DOHH2 (cell line): ENCODE measurements around the gene ARID1B.

ENCODE experiments used
- H3F3A ChIP-seq: fragments of 200-600 bp; sonication (generic), shearing (Covaris generic); 2 replicates; pipeline ENCODE4 v1.6.0; 2016; ENCODE audit warnings: antibody characterized with exemption, mild to moderate bottlenecking; ENCODE audit not compliant: control insufficient read depth, insufficient read depth
- H3K27ac ChIP-seq: fragments of 200-600 bp; sonication (generic); 2 replicates; pipeline ENCODE4 v1.5.1; 2014; ENCODE audit warnings: low read depth, mild to moderate bottlenecking, low read length, moderate library complexity
- H3K27me3 ChIP-seq: fragments of 200-600 bp; sonication (generic); 2 replicates; pipeline ENCODE4 v1.6.1; 2014; ENCODE audit warnings: mild to moderate bottlenecking, low read length, mixed read lengths; ENCODE audit not compliant: control insufficient read depth
- H3K36me3 ChIP-seq: fragments of 200-600 bp; sonication (generic); 2 replicates; pipeline ENCODE4 v1.6.1; 2014; ENCODE audit warnings: mild to moderate bottlenecking, low read length, moderate library complexity, mixed read lengths; ENCODE audit not compliant: control insufficient read depth
- H3K4me1 ChIP-seq: fragments of 200-600 bp; sonication (generic); 2 replicates; pipeline ENCODE4 v1.6.1; 2014; ENCODE audit warnings: mild to moderate bottlenecking, low read length, mixed read lengths; ENCODE audit not compliant: control insufficient read depth
- H3K4me2 ChIP-seq: fragments of 200-600 bp; sonication (generic); 2 replicates; pipeline ENCODE4 v1.6.0; 2014; ENCODE audit warnings: mild to moderate bottlenecking, low read length, moderate library complexity
- H3K4me3 ChIP-seq: fragments of 200-600 bp; sonication (generic); 2 replicates; pipeline ENCODE4 v1.5.1; 2014; ENCODE audit warnings: mild to moderate bottlenecking, low read length, mixed read lengths
- H3K79me2 ChIP-seq: fragments of 200-600 bp; sonication (generic); 2 replicates; pipeline ENCODE4 v1.6.1; 2014; ENCODE audit warnings: mild to moderate bottlenecking, low read length, mixed read lengths; ENCODE audit not compliant: control insufficient read depth
- H3K9me2 ChIP-seq: fragments of 200-600 bp; sonication (generic); replicated peaks from 2 replicates; pipeline ENCODE4 v1.6.1; 2014; ENCODE audit warnings: mild to moderate bottlenecking, low read length, mixed read lengths; ENCODE audit not compliant: control insufficient read depth
- H3K9me3 ChIP-seq: fragments of 200-600 bp; sonication (generic); 2 replicates; pipeline ENCODE4 v1.6.1; 2014; ENCODE audit warnings: antibody characterized with exemption, low read length, mixed read lengths; ENCODE audit not compliant: control insufficient read depth, insufficient read depth
- H4K20me1 ChIP-seq: fragments of 200-600 bp; sonication (generic); 2 replicates; pipeline ENCODE4 v1.6.0; 2014; ENCODE audit warnings: low read depth, mild to moderate bottlenecking, antibody characterized with exemption, low read length, moderate library complexity; ENCODE audit not compliant: control insufficient read depth, insufficient read depth
- CTCF ChIP-seq: fragments of 200-600 bp; sonication (generic); IDR thresholded peaks from one replicate; pipeline ENCODE4 v1.5.1; 2014; ENCODE audit warnings: antibody characterized with exemption, mild to moderate bottlenecking, low read depth, low read length; ENCODE audit not compliant: poor library complexity, severe bottlenecking
- EZH2phosphoT487 ChIP-seq: fragments of 200-600 bp; sonication (generic); IDR thresholded peaks from 2 replicates; pipeline ENCODE4 v1.6.1; 2017; ENCODE audit warnings: borderline replicate concordance, mild to moderate bottlenecking, antibody characterized with exemption, low read length, moderate library complexity, mixed read lengths

Gene ARID1B

GRCh38 chr6:157096105-157096504 lies 318.9 kb downstream of the ARID1B start:
- no peaks in the 10 kb centered on the region for H3K4me1 ChIP-seq
- H3K27me3 ChIP-seq: no peaks in the 10 kb centered on the region
- no peaks in the 10 kb centered on the region for H3K9me3 ChIP-seq
- H3K4me2 ChIP-seq: no peak overlapping the region
- peaks cover 40% of the 10 kb centered on the region for H3K36me3 ChIP-seq
- H3K79me2 ChIP-seq: no peaks in the 10 kb centered on the region; the same call in 1 of the 2 replicates
- TF ChIP-seq EZH2phosphoT487 (no peak), CTCF (no peak)
- H3K27ac ChIP-seq: no peak overlapping the region
- no peak overlapping the region for H3K4me3 ChIP-seq
- no peaks in the 10 kb centered on the region for H3K9me2 ChIP-seq
- H4K20me1 ChIP-seq: no peaks in the 10 kb centered on the region
- no peaks in the 10 kb centered on the region for H3F3A ChIP-seq

- no peak overlapping the region for H3K4me3 ChIP-seq
- H3K27ac ChIP-seq: no peak overlapping the region
- TF ChIP-seq CTCF: no peak
- no peak for TF ChIP-seq EZH2phosphoT487
- no peaks in the 10 kb centered on the region for H3K9me2 ChIP-seq
- H3K36me3 ChIP-seq: peaks cover 38% of the 10 kb centered on the region
- no peaks in the 10 kb centered on the region for H3K27me3 ChIP-seq
- H4K20me1 ChIP-seq: no peaks in the 10 kb centered on the region
- H3K4me1 ChIP-seq: no peaks in the 10 kb centered on the region
- H3F3A ChIP-seq: no peaks in the 10 kb centered on the region
- H3K9me3 ChIP-seq: no peaks in the 10 kb centered on the region
- H3K4me2 ChIP-seq: no peak overlapping the region
- no peaks in the 10 kb centered on the region; the same call in 1 of the 2 replicates for H3K79me2 ChIP-seq
Observed at GRCh38 chr6:157096522-157096921, 319.3 kb downstream of the ARID1B start.

- H3K9me3 ChIP-seq: no peaks in the 10 kb centered on the region
- H3K4me3 ChIP-seq: no peak overlapping the region
- peaks cover 40% of the 10 kb centered on the region for H3K36me3 ChIP-seq
- H3K79me2 ChIP-seq: no peaks in the 10 kb centered on the region; the same call in 1 of the 2 replicates
- H3K9me2 ChIP-seq: no peaks in the 10 kb centered on the region
- no peak overlapping the region for H3K27ac ChIP-seq
- H3K4me1 ChIP-seq: no peaks in the 10 kb centered on the region
- no peak overlapping the region for H3K4me2 ChIP-seq
- H3K27me3 ChIP-seq: no peaks in the 10 kb centered on the region
- H3F3A ChIP-seq: no peaks in the 10 kb centered on the region
- no peaks in the 10 kb centered on the region for H4K20me1 ChIP-seq
- no peak for TF ChIP-seq CTCF
- no peak for TF ChIP-seq EZH2phosphoT487
Observed at GRCh38 chr6:157097255-157097955, 320.2 kb downstream of the ARID1B start.
